ENCODE data around the gene UCKL1.

DNA sequence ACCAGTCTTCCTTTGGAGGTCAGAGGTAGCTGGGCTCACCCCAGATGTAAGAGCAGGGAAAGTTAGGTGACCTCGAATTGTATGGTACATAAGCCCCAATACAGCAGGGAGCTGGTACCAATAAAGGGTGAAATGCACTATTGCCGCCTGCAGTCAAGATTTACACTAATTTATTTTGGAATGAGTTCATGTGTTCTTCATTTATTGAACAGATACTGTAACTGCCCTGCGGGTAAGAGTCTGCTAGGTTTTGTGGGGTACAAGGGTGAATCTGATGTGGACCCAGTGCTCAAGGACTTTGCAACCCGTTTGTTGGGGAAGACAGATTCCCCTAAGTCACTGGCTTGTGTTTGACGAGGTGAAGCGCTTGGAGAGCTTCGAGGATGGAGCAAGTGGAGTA lies 63.8 kb downstream of the UCKL1 start:
- TF ChIP-seq POLR2A (IDR thresholded peaks at IDR 0.05; ENCODE audit: low read depth, low read length) (no peak), POLR2AphosphoS5 (IDR thresholded peaks at IDR 0.05; ENCODE audit: low read depth, low read length) (no peak), TAF1 (IDR thresholded peaks at IDR 0.05; ENCODE audit: borderline replicate concordance, low read depth, low read length) (no peak)

Data from GM12892 (cell line).